Lung (tissue), 12 donors: Measurements from ENCODE around the gene LTBP1. TPM values are rescaled to one million over a fixed set of nuclear protein-coding genes. Genes with fewer than 3 reads are reported as not detected.

ENCODE experiments used
- ATAC-seq: fragments of 200-7000 bp; cut with Tn5 transposase; one replicate; pipeline ENCODE4 v1.9.1; 2020; ENCODE audit warnings: moderate number of reproducible peaks; ENCODE audit not compliant: insufficient read depth, low FRiP score
- DNase-seq, 3 donors: peaks; one replicate each; pipeline ENCODE4 v3.0.0-alpha.2; 2013 to 2017
- H3K27ac ChIP-seq, 2 donors: one replicate each; pipeline ENCODE4 v1.5.1; 2013; ENCODE audit warnings: mild to moderate bottlenecking in 2 of 2, moderate library complexity in 2 of 2, control low read depth in 1 of 2, inconsistent platforms in 1 of 2, low read depth in 1 of 2, low read length in 1 of 2
- H3K27me3 ChIP-seq, 3 donors: one replicate each; pipeline ENCODE4 v1.5.1; 2013; ENCODE audit warnings: low read length in 2 of 3; ENCODE audit not compliant: control insufficient read depth in 3 of 3, insufficient read depth in 3 of 3
- H3K36me3 ChIP-seq, 4 donors: one replicate each; pipeline ENCODE4 v1.5.1; 2013; ENCODE audit warnings: low read length in 4 of 4, mild to moderate bottlenecking in 1 of 4, moderate library complexity in 1 of 4; ENCODE audit not compliant: control insufficient read depth in 4 of 4, insufficient read depth in 4 of 4
- H3K4me1 ChIP-seq, 5 donors: one replicate each; pipeline ENCODE4 v1.5.1; 2013; ENCODE audit warnings: low read length in 5 of 5, mild to moderate bottlenecking in 2 of 5, moderate library complexity in 1 of 5; ENCODE audit not compliant: control insufficient read depth in 5 of 5, insufficient read depth in 5 of 5
- H3K4me3 ChIP-seq: one replicate; pipeline ENCODE4 v1.5.1; 2013; ENCODE audit warnings: mild to moderate bottlenecking, control low read depth, moderate library complexity
- H3K9ac ChIP-seq, 2 donors: one replicate each; pipeline ENCODE4 v1.5.1; 2013; ENCODE audit warnings: low read length in 2 of 2, control low read depth in 1 of 2; ENCODE audit not compliant: insufficient read depth in 1 of 2
- H3K9me3 ChIP-seq, 4 donors: one replicate each; pipeline ENCODE4 v1.5.1; 2013; ENCODE audit warnings: low read length in 3 of 4, mild to moderate bottlenecking in 1 of 4, moderate library complexity in 1 of 4; ENCODE audit not compliant: control insufficient read depth in 4 of 4, insufficient read depth in 3 of 4
- WGBS, 2 donors: extraction: QIAGEN DNeasy Blood & Tissue Kit; methylation state at CpG; one replicate each; pipeline ENCODE4 v1.1.7; 2013; 5-methylcytosine and 5-hydroxymethylcytosine counted together
- polyA plus RNA-seq, 2 donors: library from polyadenylated mRNA; stranded (reverse); fragments of 200-250 nt; gene quantifications; one replicate each; pipeline ENCODE4 v1.2.1, GENCODE V29; 2013
- total RNA-seq, 2 donors: library from RNA; depleted of rRNA in 1 of 2; stranded (reverse); fragments of >200 nt in 1 of 2; gene quantifications; one replicate each; pipeline ENCODE4 v1.2.1, GENCODE V29; 2014 to 2021
- TF ChIP-seq, protein P1 (sequence below): IDR thresholded peaks from 2 replicates; pipeline ENCODE4 v1.5.1; 2012; ENCODE audit warnings: mild to moderate bottlenecking; ENCODE audit errors: control extremely low read depth, extremely low read depth
- donor health status: control.
- donor health status: control.
- donor health status: Bipolar disorder and iron deficiency.
- donor health status: healthy.
- donor health status: DM: yes; HTN: yes; CAD: no.

The LTBP1 gene
- total and polyA plus RNA-seq, 4 donors, result 8.8 to 57.4 (median 28.6) TPM

- H3K36me3 ChIP-seq, result peaks cover 0 to 2% (median 0%) of the 10 kb centered on the region in 4 donors
- H3K27me3 ChIP-seq, result no peaks in the 10 kb centered on the region
- ATAC-seq (no peak), DNase-seq (peak in 1 of 3 donors; percentile 29)
- H3K9ac ChIP-seq, result no peak overlapping the region
- no peaks in the 10 kb centered on the region for H3K9me3 ChIP-seq
- H3K4me1 ChIP-seq, result peaks cover 0 to 13% (median 5%) of the 10 kb centered on the region in 5 donors
- WGBS, 2 donors, result 79 to 89% methylated on average over 4 of the region's 4 CpGs
- TF ChIP-seq, protein P1, sequence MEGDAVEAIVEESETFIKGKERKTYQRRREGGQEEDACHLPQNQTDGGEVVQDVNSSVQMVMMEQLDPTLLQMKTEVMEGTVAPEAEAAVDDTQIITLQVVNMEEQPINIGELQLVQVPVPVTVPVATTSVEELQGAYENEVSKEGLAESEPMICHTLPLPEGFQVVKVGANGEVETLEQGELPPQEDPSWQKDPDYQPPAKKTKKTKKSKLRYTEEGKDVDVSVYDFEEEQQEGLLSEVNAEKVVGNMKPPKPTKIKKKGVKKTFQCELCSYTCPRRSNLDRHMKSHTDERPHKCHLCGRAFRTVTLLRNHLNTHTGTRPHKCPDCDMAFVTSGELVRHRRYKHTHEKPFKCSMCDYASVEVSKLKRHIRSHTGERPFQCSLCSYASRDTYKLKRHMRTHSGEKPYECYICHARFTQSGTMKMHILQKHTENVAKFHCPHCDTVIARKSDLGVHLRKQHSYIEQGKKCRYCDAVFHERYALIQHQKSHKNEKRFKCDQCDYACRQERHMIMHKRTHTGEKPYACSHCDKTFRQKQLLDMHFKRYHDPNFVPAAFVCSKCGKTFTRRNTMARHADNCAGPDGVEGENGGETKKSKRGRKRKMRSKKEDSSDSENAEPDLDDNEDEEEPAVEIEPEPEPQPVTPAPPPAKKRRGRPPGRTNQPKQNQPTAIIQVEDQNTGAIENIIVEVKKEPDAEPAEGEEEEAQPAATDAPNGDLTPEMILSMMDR, result no peak
- H3K27ac ChIP-seq, result peak overlapping the region in 1 of 2 donors; percentile 10
- H3K4me3 ChIP-seq, result no peak overlapping the region
Observed at GRCh38 chr2:33246432-33246831, 299.7 kb downstream of the LTBP1 start.

GRCh38 chr2:33247365-33247764 lies 300.6 kb downstream of the LTBP1 start:
- Histone ChIP-seq H3K9ac (no peak overlapping the region), H3K4me3 (no peak overlapping the region), H3K27ac (peak overlapping the region in 1 of 2 donors; percentile 9), H3K9me3 (no peaks in the 10 kb centered on the region), H3K4me1 (peaks cover 0 to 13% (median 5%) of the 10 kb centered on the region in 5 donors), H3K36me3 (peaks cover 0 to 2% (median 0%) of the 10 kb centered on the region in 4 donors), H3K27me3 (no peaks in the 10 kb centered on the region)
- WGBS, 2 donors, result 91 to 96% methylated on average over 1 of the region's 1 CpG
- peak in 2 of 3 donors; percentile 74 to 86 for DNase-seq
- TF ChIP-seq, protein P1, result no peak
- ATAC-seq, result no peak

DNA sequence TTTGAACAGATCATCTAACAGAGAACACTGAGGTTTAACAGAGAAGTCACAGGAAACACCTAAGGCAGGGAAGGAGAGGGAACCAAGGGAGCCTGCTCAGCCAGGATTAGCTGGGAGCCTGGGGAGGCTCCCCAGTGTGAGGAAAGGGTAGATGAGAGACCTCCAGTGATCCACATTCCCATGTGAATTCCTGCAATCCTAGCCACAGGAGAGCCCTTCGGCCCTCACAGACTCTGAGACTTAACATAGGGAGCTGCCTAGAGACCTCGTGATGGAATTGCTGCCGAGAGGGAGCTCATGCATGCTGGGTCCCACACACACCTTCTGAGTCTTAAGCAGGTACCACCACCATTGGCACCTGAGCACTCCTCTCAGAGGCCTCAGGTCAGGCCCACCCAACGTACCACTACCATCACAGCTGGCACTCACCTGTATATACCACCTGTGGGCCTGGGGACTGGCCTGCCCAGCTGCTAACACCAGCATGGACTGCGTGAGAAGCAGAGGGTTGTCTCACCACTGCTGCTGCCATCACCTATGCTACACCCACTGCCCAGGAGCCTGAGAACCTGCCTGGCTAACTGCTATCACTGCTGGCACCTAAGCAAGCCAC lies 303.8 kb downstream of the LTBP1 start:
- Histone ChIP-seq H3K27me3 (no peaks in the 10 kb centered on the region), H3K4me1 (peaks cover 0 to 13% (median 3%) of the 10 kb centered on the region in 5 donors), H3K9me3 (no peaks in the 10 kb centered on the region), H3K9ac (no peak overlapping the region), H3K27ac (no peak overlapping the region), H3K36me3 (peaks cover 0 to 2% (median under 1%) of the 10 kb centered on the region in 4 donors), H3K4me3 (no peak overlapping the region)
- no peak for ATAC-seq
- 94 to 96% methylated on average over 5 of the region's 5 CpGs for WGBS, 2 donors
- no peak for DNase-seq
- TF ChIP-seq, protein P1, result no peak
